Activated CD4-positive, CD25-positive, alpha-beta regulatory T cell treated with anti-CD3 and anti-CD28 coated beads, Interleukin-2, amount 50 U/mL, for 24 hours (primary cell): ENCODE results near the gene FIGN.

Experiments
- ATAC-seq, 2 donors: fragments of 150-1000 bp; cut with Tn5 transposase; one replicate each; pipeline ENCODE4 v1.10.0; 2021; ENCODE audit warnings: mild to moderate bottlenecking in 1 of 2, moderate library complexity in 1 of 2

Gene FIGN

DNA sequence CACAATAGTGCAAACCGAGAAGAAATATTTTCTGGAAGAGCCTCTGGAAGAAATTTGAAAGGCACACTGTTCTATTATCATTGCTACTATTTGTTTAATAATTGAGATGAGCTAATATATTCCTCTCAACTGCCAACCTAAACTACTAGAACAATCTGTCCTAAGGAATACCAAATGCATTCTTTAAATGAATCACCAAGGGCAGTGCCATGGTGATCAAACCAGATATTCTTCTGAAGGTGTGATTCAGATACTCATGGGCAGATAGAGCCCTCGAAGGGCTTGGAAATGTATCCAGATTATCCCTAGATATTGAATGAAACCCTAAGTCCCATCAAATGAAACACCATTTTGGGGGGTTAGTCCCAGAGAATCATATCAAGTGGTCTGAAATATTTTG lies 76.6 kb downstream of the FIGN start:
- no peak for ATAC-seq

DNA sequence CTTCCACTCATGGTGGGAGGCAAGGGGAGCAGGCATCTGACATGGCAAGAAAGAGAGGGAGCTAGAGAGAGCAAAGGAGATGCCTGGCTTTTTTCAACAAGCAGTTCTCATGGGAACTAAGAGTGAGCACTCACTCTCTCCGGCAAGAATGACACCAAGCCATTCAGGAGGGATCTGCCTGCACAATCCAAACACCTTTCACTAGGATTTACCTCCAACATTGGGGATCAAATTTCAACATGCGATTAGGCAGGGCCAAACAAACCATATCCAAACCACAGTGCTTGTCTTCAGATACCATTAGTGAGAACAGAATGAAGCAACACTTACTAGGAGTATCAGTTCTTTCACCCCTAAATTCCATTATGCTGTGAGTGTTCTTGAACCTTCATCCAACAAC lies 77.3 kb downstream of the FIGN start:
- no peak for ATAC-seq

GRCh38 chr2:163657281-163657656 lies 78.5 kb downstream of the FIGN start:
- no peak for ATAC-seq

GRCh38 chr2:163656622-163657280 lies 79.1 kb downstream of the FIGN start:
- ATAC-seq: no peak

- ATAC-seq: no peak
Observed at GRCh38 chr2:163655667-163656066, 80.1 kb downstream of the FIGN start.

GRCh38 chr2:163652751-163653150 lies 83.1 kb downstream of the FIGN start:
- no peak for ATAC-seq

- ATAC-seq: no peak
Observed at GRCh38 chr2:163649080-163649479, 86.7 kb downstream of the FIGN start.

- ATAC-seq: no peak
Observed at GRCh38 chr2:163647300-163647699, 88.5 kb downstream of the FIGN start.

- ATAC-seq: no peak
Observed at GRCh38 chr2:163646687-163647086, 89.1 kb downstream of the FIGN start.

GRCh38 chr2:163644238-163644637 lies 91.6 kb downstream of the FIGN start:
- no peak for ATAC-seq

- no peak for ATAC-seq
Observed at GRCh38 chr2:163641986-163642385, 93.8 kb downstream of the FIGN start.

DNA sequence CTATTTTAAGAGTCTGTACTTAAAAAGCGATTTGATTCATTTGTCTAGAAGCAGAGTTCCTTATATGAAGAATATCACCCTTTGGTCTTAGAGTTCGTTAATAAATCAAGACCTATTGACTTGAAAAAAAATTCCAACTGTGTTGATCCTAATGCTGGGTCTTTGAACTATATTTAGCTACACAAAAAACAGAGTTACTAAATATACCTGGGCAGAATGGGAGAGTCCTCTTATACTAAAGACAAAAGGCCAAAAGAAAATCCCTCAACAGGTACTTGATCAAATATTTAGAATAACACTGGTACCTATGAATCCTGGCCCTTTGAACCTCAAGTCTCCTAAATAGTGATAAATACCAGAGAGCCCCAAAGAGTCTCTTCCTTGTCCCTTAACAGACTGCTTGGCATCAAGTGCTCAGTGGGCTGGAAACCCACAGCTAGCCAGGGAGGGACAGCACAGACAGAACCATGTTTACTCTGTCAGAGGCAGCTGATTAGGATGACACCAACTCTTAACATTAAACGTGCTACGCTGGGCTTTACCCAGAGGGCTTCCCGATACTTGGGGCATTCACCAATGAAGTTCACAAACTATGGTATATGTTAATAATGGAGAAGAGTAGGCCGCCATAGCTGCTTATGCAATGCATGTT lies 95.1 kb downstream of the FIGN start:
- no peak for ATAC-seq

DNA sequence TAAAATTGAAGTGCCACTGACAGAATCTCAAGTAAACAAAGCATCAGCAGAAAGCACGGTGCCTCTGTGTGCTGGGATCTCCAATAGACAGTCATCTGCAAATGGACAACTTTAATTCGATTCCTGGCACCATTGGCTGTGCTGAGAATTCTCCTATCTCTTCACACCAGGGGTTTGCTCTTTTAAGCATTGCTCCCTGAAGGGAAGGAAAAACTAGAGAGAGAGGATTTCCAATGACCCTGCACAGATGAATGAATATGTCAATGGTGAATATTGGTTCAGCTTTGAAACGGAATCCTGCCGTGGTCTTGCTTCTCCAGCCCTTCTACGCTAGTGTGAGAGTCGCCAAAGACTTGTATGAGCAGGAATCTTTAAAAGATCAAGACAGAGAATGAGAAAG lies 97.9 kb downstream of the FIGN start:
- no peak for ATAC-seq

DNA sequence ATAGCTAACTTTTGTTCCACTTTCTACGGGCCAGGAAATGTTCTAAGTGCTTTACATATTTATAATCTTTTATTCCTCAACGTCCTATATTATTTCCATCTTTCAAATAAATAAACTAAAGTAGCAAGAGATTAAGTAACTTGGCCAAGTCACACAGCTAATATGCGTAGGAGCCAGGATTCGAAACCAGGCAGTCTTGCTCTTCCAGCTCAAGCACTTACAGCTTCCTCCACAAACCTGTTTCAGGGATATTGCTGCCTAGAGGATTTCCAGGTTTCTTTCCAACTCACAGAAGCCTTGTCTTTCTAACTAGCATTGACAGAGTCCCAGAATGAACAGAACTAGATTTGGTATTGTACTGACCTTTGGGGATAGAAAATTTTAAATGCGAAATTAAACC lies 102.5 kb downstream of the FIGN start:
- ATAC-seq: no peak

- no peak for ATAC-seq
Observed at GRCh38 chr2:163630836-163631235, 105.0 kb downstream of the FIGN start.

DNA sequence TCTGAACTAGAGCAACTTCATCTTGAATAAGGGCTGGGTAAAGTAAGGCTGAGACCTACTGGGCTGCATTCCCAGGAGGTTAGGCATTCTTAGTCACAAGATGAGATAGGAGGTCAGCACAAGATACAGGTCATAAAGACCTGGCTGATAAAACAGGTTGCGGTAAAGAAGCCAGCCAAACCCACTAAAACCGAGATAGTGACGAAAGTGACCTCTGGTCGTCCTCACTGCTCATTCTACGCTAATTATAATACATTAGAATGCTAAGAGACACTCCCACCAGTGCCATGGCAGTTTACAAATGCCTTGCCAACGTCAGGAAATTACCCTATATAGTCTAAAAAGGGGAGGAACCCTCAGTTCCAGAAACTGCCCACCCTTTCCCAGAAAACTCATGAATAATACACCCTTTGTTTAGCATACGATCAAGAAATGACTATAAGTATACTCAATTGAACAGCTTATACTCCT lies 109.1 kb downstream of the FIGN start:
- ATAC-seq: no peak

- no peak for ATAC-seq
Observed at GRCh38 chr2:163626208-163626607, 109.6 kb downstream of the FIGN start.

DNA sequence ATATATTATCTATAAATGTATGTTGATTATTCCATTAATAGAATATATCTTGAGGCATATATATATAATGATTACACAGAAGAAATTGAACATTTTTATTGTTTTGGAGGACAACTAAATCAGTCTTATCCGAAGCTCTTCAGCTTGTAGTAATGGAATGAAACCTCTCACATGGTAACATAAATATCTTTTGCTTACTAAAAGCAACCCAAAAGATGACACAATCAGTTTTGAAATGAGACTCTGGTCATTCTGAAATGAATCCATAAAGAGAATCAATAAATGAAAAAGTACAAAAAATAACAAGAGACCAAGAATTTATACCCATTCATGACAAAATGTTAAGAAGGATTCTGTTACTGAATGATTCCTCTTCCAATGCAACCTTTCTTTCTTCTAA lies 110.2 kb downstream of the FIGN start:
- no peak for ATAC-seq

- no peak for ATAC-seq
Observed at GRCh38 chr2:163621445-163622004, 114.3 kb downstream of the FIGN start.

GRCh38 chr2:163617517-163617916 lies 118.3 kb downstream of the FIGN start:
- ATAC-seq: no peak

DNA sequence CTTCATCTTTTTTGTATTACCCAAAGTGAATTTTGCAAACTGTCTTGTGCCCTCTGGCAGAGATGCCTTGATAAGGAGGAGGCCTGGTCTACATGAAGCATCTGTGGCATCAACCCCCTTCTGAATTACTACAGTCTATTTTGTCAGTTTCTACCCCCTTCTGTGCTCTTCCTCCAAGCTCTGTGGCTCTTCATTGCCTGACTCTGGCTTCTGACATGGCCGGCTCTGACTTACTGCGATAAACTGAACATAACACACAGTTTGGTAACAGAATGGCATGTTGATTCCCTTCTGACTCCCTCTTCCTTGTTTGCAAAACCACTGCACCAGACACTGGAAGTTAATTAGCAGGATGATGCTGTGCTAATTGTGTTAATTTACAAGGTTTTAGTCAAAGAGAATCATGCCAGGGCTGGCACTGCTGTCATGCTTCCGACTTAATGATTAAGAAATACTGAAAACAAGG lies 122.5 kb downstream of the FIGN start:
- ATAC-seq: no peak

GRCh38 chr2:163612332-163612731 lies 123.5 kb downstream of the FIGN start:
- no peak for ATAC-seq

DNA sequence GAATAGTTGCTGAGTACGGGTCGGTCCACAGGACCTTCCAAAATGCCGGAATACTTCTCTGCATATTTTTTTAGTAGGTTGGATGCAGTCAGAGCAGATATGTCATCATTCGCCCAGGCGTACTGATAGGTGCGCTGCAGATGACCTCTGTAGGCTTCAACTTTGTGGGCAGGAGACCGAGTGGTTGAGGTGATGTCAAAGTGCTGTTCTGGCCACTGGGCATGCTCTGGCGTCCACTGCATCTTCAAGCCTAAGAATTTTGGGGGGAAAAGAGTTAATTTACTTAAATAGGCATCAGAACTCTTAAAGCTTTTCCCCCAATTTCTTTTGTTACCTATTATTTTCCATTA lies 124.3 kb downstream of the FIGN start:
- no peak for ATAC-seq

DNA sequence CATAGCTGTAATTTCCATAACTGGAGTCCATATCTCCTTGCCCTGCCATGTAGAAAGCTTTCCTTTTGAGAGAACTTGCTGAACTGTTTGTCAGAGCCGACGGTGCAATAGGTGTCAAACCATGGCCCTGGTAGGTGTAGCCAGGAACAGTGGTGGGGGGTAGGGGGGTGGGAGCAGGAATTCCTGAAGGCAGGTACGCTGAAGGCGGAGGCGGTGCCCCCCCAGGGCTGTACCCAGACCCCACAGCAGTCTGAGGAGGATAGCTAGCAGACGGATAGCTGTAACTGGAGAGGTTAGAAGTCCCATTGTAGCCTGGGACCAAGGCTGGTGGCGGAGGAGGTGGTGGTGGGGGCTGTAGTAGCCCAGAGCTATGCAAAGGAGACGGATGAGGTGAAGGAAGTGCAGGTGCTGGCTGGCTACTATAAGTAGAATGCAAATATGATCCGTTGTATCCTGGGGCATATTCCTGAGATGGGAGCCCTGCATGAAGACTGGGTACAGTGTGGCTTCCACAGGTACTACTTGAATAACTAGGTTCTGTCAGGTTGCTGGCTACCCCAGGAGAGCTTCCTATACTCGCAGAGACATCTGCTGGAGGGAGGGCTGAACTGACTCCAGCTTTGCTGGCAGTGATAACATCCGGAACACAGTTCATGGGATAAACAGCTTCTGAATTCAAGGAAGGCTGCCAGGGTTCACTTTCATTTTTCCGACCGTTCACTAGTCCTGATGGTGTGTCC lies 124.8 kb downstream of the FIGN start:
- ATAC-seq: no peak
